Measurements from ENCODE around the gene GRK3.

DNA sequence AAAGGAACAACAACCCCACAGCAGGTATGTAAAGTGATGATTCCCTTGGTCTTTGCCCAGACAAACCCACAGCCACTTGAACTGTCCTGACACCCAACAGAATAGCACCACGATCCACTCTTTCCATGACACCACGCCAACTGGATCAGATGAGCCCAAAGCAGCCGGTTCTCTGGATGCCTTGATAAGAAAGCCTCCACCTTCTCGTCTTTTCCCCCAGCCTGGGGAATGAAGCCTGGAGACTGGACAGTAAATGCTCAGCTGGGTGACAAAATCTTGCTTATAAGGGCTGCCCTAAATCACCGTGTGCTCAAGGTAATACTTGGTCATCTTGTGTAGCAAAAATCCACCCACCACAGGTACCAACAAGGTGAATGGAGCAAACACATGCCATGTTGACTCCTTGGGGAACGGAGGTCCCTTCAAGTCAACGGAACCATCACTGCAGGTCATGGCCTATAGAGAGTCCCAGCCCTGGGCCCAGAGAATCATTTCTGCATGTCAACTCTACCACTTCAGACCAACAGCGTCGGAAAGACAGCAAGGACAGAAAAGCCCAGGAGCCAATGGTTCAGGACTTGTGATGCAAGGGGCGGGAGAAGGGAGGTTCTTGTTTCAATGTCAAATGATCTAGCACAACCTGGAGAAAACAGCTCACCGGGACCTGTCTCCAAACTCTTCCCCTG, 175.3 kb downstream of the GRK3 start:
- TF ChIP-seq GATA2 (IDR thresholded peaks at IDR 0.05; ENCODE audit: low read depth, low read length) (no peak), GATA3 (IDR thresholded peaks at IDR 0.05; ENCODE audit: low read depth, low read length) (no peak)

Data from SH-SY5Y (cell line).